CD8-positive, alpha-beta memory T cell (primary cell): Measurements from ENCODE around the gene MTCH1. TPM values are rescaled to one million over a fixed set of nuclear protein-coding genes. Genes with fewer than 3 reads are reported as not detected.
A peak's percentile ranks its signal among the peaks of the same experiment; 100 is the strongest.
"Not testable (repeated sequence)": the region's sequence is repeated elsewhere in the genome, so short reads cannot be mapped to it uniquely, and the experiment has no call there.

Experiments
- CTCF ChIA-PET: fragments of 350-600 bp; sonication (Branson Sonifier 250); formaldehyde crosslinking; loops from one replicate; lab custom pipeline; 2021; ENCODE audit warnings: antibody characterized with exemption; lab: Charles Lee
- POLR2A ChIA-PET: fragments of 350-600 bp; sonication (Branson Sonifier 250); formaldehyde crosslinking; loops from one replicate; lab custom pipeline; 2021; ENCODE audit warnings: antibody characterized with exemption; lab: Charles Lee
- DNase-seq, 5 donors: peaks; one replicate each; pipeline versions ENCODE4 v3.0.0 to v3.0.0-alpha.2; 2020 to 2022; ENCODE audit warnings: mixed read lengths in 1 of 5
- H3K27ac ChIP-seq: one replicate; pipeline ENCODE4 v1.7.0; 2013; ENCODE audit warnings: low read depth, mild to moderate bottlenecking, low read length, moderate library complexity
- H3K27me3 ChIP-seq: 2 replicates; pipeline ENCODE4 v1.7.0; 2013; ENCODE audit warnings: low read length, mild to moderate bottlenecking; ENCODE audit not compliant: insufficient read depth, poor library complexity, severe bottlenecking
- H3K36me3 ChIP-seq: 2 replicates; pipeline ENCODE4 v1.7.0; 2013; ENCODE audit warnings: mild to moderate bottlenecking, low read length, moderate library complexity; ENCODE audit not compliant: insufficient read depth
- H3K4me1 ChIP-seq: 2 replicates; pipeline ENCODE4 v1.7.0; 2013; ENCODE audit warnings: mild to moderate bottlenecking, low read length, moderate library complexity; ENCODE audit not compliant: insufficient read depth
- H3K4me3 ChIP-seq: 2 replicates; pipeline ENCODE4 v1.7.0; 2013; ENCODE audit warnings: mild to moderate bottlenecking, low read length
- H3K9me3 ChIP-seq: 2 replicates; pipeline ENCODE4 v1.7.0; 2013; ENCODE audit warnings: mild to moderate bottlenecking, low read length
- H3K27ac Mint-ChIP-seq, 8 donors: one replicate each; pipeline ENCODE4 v1.8.0; 2020 to 2021; ENCODE audit warnings: mixed read lengths in 8 of 8, mild to moderate bottlenecking in 6 of 8, inconsistent platforms in 3 of 8, moderate library complexity in 3 of 8
- H3K27me3 Mint-ChIP-seq, 2 donors: one replicate each; pipeline ENCODE4 v1.8.0; 2020 to 2021; ENCODE audit warnings: mixed read lengths in 2 of 2, mild to moderate bottlenecking in 1 of 2, moderate library complexity in 1 of 2
- H3K36me3 Mint-ChIP-seq, 3 donors: one replicate each; pipeline ENCODE4 v1.8.0; 2020 to 2021; ENCODE audit warnings: mixed read lengths in 3 of 3, inconsistent platforms in 1 of 3, mild to moderate bottlenecking in 1 of 3
- H3K4me1 Mint-ChIP-seq, 3 donors: one replicate each; pipeline ENCODE4 v1.8.0; 2020 to 2021; ENCODE audit warnings: mixed read lengths in 3 of 3, inconsistent platforms in 1 of 3, mild to moderate bottlenecking in 1 of 3
- H3K4me3 Mint-ChIP-seq, 7 donors: one replicate each; pipeline ENCODE4 v1.8.0; 2020 to 2021; ENCODE audit warnings: mixed read lengths in 7 of 7, mild to moderate bottlenecking in 6 of 7, moderate library complexity in 4 of 7, inconsistent platforms in 2 of 7
- H3K9me3 Mint-ChIP-seq, 5 donors: one replicate each; pipeline ENCODE4 v1.8.0; 2020 to 2022; ENCODE audit warnings: mixed read lengths in 5 of 5, mild to moderate bottlenecking in 3 of 5, moderate library complexity in 2 of 5, inconsistent platforms in 1 of 5
- polyA plus RNA-seq: library from polyadenylated mRNA; unstranded; fragments of 300-500 nt; fragmentation: Illumina TruSeq; gene quantifications from one replicate; pipeline ENCODE4 v1.2.3, GENCODE V29; 2021
- total RNA-seq, 2 experiments: library from RNA; stranded (reverse); gene quantifications; one replicate each; pipeline ENCODE4 v1.2.3, GENCODE V29; 2021

The MTCH1 gene
- total and polyA plus RNA-seq, 3 experiments from 2014 or later: 81.1 to 126 (median 116) TPM

GRCh38 chr6:36997811-36998722 is 12.1 kb upstream of the MTCH1 start:
- Mint-ChIP-seq H3K4me3 (no peak overlapping the region), H3K36me3 (no peaks in the 10 kb centered on the region), H3K27me3 (peaks cover 0 to 10% of the 10 kb centered on the region in 2 donors), H3K27ac (peak overlapping the region in 2 of 8 donors; percentile 11 to 40), H3K9me3 (no peaks in the 10 kb centered on the region), H3K4me1 (no peaks in the 10 kb centered on the region)
- ChIA-PET POLR2A (no interaction called here), CTCF (no interaction called here)
- Histone ChIP-seq H3K4me3 (no peak overlapping the region), H3K36me3 (no peaks in the 10 kb centered on the region), H3K27ac (no peak overlapping the region), H3K4me1 (no peaks in the 10 kb centered on the region), H3K27me3 (no peaks in the 10 kb centered on the region), H3K9me3 (no peaks in the 10 kb centered on the region)
- DNase-seq: no peak

GRCh38 chr6:36990401-36990800 is 4.4 kb upstream of the MTCH1 start:
- H3K4me3 ChIP-seq, H3K27me3 ChIP-seq, H3K9me3 Mint-ChIP-seq, DNase-seq, H3K36me3 Mint-ChIP-seq, H3K4me3 Mint-ChIP-seq, H3K4me1 ChIP-seq, H3K36me3 ChIP-seq, CTCF ChIA-PET, POLR2A ChIA-PET, H3K9me3 ChIP-seq, H3K27ac ChIP-seq: not testable (repeated sequence)
- Mint-ChIP-seq H3K27me3 (peaks cover 3 to 19% of the 10 kb centered on the region in 2 donors), H3K27ac (peak overlapping the region in 1 of 8 donors; percentile 36), H3K4me1 (peaks cover 8 to 15% (median 12%) of the 10 kb centered on the region in 3 donors)

- peaks cover 3 to 19% of the 10 kb centered on the region in 2 donors for H3K27me3 Mint-ChIP-seq
- no peak for DNase-seq
- H3K4me1 Mint-ChIP-seq: peaks cover 8 to 15% (median 12%) of the 10 kb centered on the region in 3 donors
- Histone ChIP-seq H3K4me3 (no peak overlapping the region), H3K27ac (no peak overlapping the region), H3K4me1 (peaks cover 17% of the 10 kb centered on the region), H3K9me3 (no peaks in the 10 kb centered on the region), H3K27me3 (no peaks in the 10 kb centered on the region), H3K36me3 (no peaks in the 10 kb centered on the region)
- no peak overlapping the region for H3K27ac Mint-ChIP-seq
- POLR2A ChIA-PET: interaction anchor here (0.6 kb wide), 1 partner anchor 379 kb away, joined by 5 read pairs; no protein-coding TSS in a partner anchor
- no peak overlapping the region for H3K4me3 Mint-ChIP-seq
- H3K36me3 Mint-ChIP-seq: peaks cover 0 to 4% (median 0%) of the 10 kb centered on the region in 3 donors
- CTCF ChIA-PET: no interaction called here
- no peaks in the 10 kb centered on the region for H3K9me3 Mint-ChIP-seq
Observed at GRCh38 chr6:36989264-36989663, 3.3 kb upstream of the MTCH1 start.

- no peaks in the 10 kb centered on the region for H3K9me3 Mint-ChIP-seq
- H3K36me3 ChIP-seq: no peaks in the 10 kb centered on the region
- POLR2A ChIA-PET: interaction anchor here (0.8 to 2.2 kb wide), 7 partner anchors 23 to 530 kb away, joined by 3 to 15 read pairs (median 4); partner anchors contain the start of genes C6orf89, PPIL1 and RNF8
- DNase-seq: no peak
- CTCF ChIA-PET: interaction anchor here (1.4 to 2.0 kb wide), 5 partner anchors 31 to 186 kb away, joined by 4 to 19 read pairs (median 6); partner anchors contain the start of gene C6orf89
- no peaks in the 10 kb centered on the region for H3K9me3 ChIP-seq
- H3K4me1 Mint-ChIP-seq: peaks cover 14 to 25% (median 18%) of the 10 kb centered on the region in 3 donors
- peaks cover 0 to 11% of the 10 kb centered on the region in 2 donors for H3K27me3 Mint-ChIP-seq
- peaks cover 0 to 12% (median 2%) of the 10 kb centered on the region in 3 donors for H3K36me3 Mint-ChIP-seq
- peak overlapping the region; percentile 91 for H3K4me3 ChIP-seq
- H3K4me1 ChIP-seq: peaks cover 36% of the 10 kb centered on the region
- peak overlapping the region in 5 of 7 donors; percentile 90 to 99 (median 97) for H3K4me3 Mint-ChIP-seq
- H3K27me3 ChIP-seq: no peaks in the 10 kb centered on the region
- peak overlapping the region; percentile 87 to 99 (median 97) for H3K27ac Mint-ChIP-seq
- peak overlapping the region; percentile 82 for H3K27ac ChIP-seq
Observed at GRCh38 chr6:36986704-36987047, 680 bp upstream of the MTCH1 start.

GRCh38 chr6:36985417-36985807 is 584 bp downstream of the MTCH1 start:
- ChIA-PET POLR2A (interaction anchor here (0.6 to 2.2 kb wide), 8 partner anchors 20 to 272 kb away, joined by 3 to 15 read pairs (median 4); partner anchors contain the start of genes C6orf89, FGD2 and PPIL1), CTCF (interaction anchor here (1.0 to 2.3 kb wide), 8 partner anchors 33 to 225 kb away, joined by 3 to 19 read pairs (median 5); partner anchors contain the start of gene C6orf89)
- H3K4me3 Mint-ChIP-seq: no peak overlapping the region
- H3K27ac Mint-ChIP-seq: no peak overlapping the region
- no peaks in the 10 kb centered on the region for H3K36me3 ChIP-seq
- H3K4me1 Mint-ChIP-seq: peaks cover 26 to 34% (median 27%) of the 10 kb centered on the region in 3 donors
- H3K4me1 ChIP-seq: peaks cover 38% of the 10 kb centered on the region
- no peak for DNase-seq
- no peaks in the 10 kb centered on the region for H3K27me3 ChIP-seq
- H3K9me3 Mint-ChIP-seq: no peaks in the 10 kb centered on the region
- H3K36me3 Mint-ChIP-seq: peaks cover 0 to 22% (median 4%) of the 10 kb centered on the region in 3 donors
- peak overlapping the region; percentile 91 for H3K4me3 ChIP-seq
- H3K9me3 ChIP-seq: no peaks in the 10 kb centered on the region
- H3K27ac ChIP-seq: peak overlapping the region; percentile 82
- H3K27me3 Mint-ChIP-seq: peaks cover 0 to 7% of the 10 kb centered on the region in 2 donors

GRCh38 chr6:36984581-36985416 is 1.2 kb downstream of the MTCH1 start:
- Histone ChIP-seq H3K27me3 (no peaks in the 10 kb centered on the region), H3K27ac (peak overlapping the region; percentile 82), H3K36me3 (no peaks in the 10 kb centered on the region), H3K4me1 (peaks cover 38% of the 10 kb centered on the region), H3K9me3 (no peaks in the 10 kb centered on the region), H3K4me3 (peak overlapping the region; percentile 91)
- ChIA-PET CTCF (interaction anchor here (1.5 to 2.3 kb wide), 3 partner anchors 33 to 109 kb away, joined by 4 to 19 read pairs (median 9); partner anchors contain the start of gene C6orf89), POLR2A (interaction anchor here (1.2 kb wide), 1 partner anchor 186 kb away, joined by 3 read pairs; no protein-coding TSS in a partner anchor)
- peaks cover 0 to 28% (median 6%) of the 10 kb centered on the region in 3 donors for H3K36me3 Mint-ChIP-seq
- no peaks in the 10 kb centered on the region for H3K9me3 Mint-ChIP-seq
- no peak overlapping the region for H3K4me3 Mint-ChIP-seq
- H3K4me1 Mint-ChIP-seq: peaks cover 31 to 40% (median 32%) of the 10 kb centered on the region in 3 donors
- DNase-seq: peak; percentile 36 to 68 (median 49)
- H3K27me3 Mint-ChIP-seq: peaks cover 0 to 7% of the 10 kb centered on the region in 2 donors
- H3K27ac Mint-ChIP-seq: no peak overlapping the region

- H3K27ac Mint-ChIP-seq: no peak overlapping the region
- Histone ChIP-seq H3K9me3 (no peaks in the 10 kb centered on the region), H3K27ac (no peak overlapping the region), H3K36me3 (peaks cover under 1% of the 10 kb centered on the region), H3K27me3 (no peaks in the 10 kb centered on the region), H3K4me1 (peaks cover 38% of the 10 kb centered on the region), H3K4me3 (no peak overlapping the region)
- H3K4me3 Mint-ChIP-seq: no peak overlapping the region
- no peak for DNase-seq
- H3K9me3 Mint-ChIP-seq: no peaks in the 10 kb centered on the region
- CTCF ChIA-PET: interaction anchor here (2.3 kb wide), 1 partner anchor 34 kb away, joined by 9 read pairs; no protein-coding TSS in a partner anchor
- POLR2A ChIA-PET: no interaction called here
- peaks cover 39 to 50% (median 42%) of the 10 kb centered on the region in 3 donors for H3K4me1 Mint-ChIP-seq
- no peaks in the 10 kb centered on the region for H3K27me3 Mint-ChIP-seq
- H3K36me3 Mint-ChIP-seq: peaks cover 0 to 39% (median 6%) of the 10 kb centered on the region in 3 donors
Observed at GRCh38 chr6:36983538-36983937, 2.5 kb downstream of the MTCH1 start.
